Endothelial cell of umbilical vein (primary cell): ENCODE measurements around the gene ZFPM1. TPM values are rescaled to one million over a fixed set of nuclear protein-coding genes. Genes with fewer than 3 reads are reported as not detected.

Experiments
- BruUV-seq: library from RNA; stranded (reverse); fragments of 400-500 nt; replicated peaks from 2 replicates; lab custom pipeline; 2021; lab: Mats Ljungman, UMichigan
- CTCF ChIA-PET: fragments of 300-600, 350-600 bp; sonication (Branson Sonifier 250); formaldehyde crosslinking; loops from one replicate; lab custom pipeline; 2021; ENCODE audit warnings: antibody characterized with exemption, inconsistent platforms; lab: Charles Lee
- POLR2A ChIA-PET: fragments of 300-600, 350-600 bp; sonication (Branson Sonifier 250); formaldehyde crosslinking; loops from one replicate; lab custom pipeline; 2021; ENCODE audit warnings: antibody characterized with exemption, inconsistent platforms; lab: Charles Lee
- DNase-seq: peaks from one replicate; pipeline ENCODE4 v3.0.0-alpha.2; 2011; ENCODE audit warnings: low read depth, low spot score
- FAIRE-seq: peaks from 2 replicates; lab custom pipeline; 2011; peaks lifted over from hg19 to GRCh38; lab: Jason Lieb, UNC
- H2AFZ ChIP-seq: 2 replicates; pipeline ENCODE4 v1.6.0; 2012; ENCODE audit warnings: low read depth, low read length, control low read depth, inconsistent platforms
- H3K27ac ChIP-seq: 2 replicates; pipeline ENCODE4 v1.5.1; 2011; ENCODE audit warnings: low read depth, mild to moderate bottlenecking, control low read depth, low read length, moderate library complexity; ENCODE audit not compliant: insufficient read depth
- H3K27me3 ChIP-seq, 2 experiments: 2 replicates each; pipeline versions ENCODE4 v1.6.0 to v1.6.1; 2011; ENCODE audit warnings: low read length in 2 of 2, mixed read lengths in 1 of 2; ENCODE audit not compliant: control insufficient read depth in 2 of 2, insufficient read depth in 2 of 2
- H3K36me3 ChIP-seq, 2 experiments: 2 replicates in 1 of 2; 3 replicates in 1 of 2; pipeline ENCODE4 v1.5.1; 2011; ENCODE audit warnings: low read length in 2 of 2, mild to moderate bottlenecking in 1 of 2, moderate library complexity in 1 of 2; ENCODE audit not compliant: control insufficient read depth in 2 of 2, insufficient read depth in 2 of 2; ENCODE audit errors: extremely low read depth in 1 of 2
- H3K4me1 ChIP-seq: 3 replicates; pipeline ENCODE4 v1.5.1; 2011; ENCODE audit warnings: mild to moderate bottlenecking, low read length; ENCODE audit not compliant: control insufficient read depth, insufficient read depth; ENCODE audit errors: extremely low read depth
- H3K4me2 ChIP-seq: 2 replicates; pipeline ENCODE4 v1.6.1; 2011; ENCODE audit warnings: low read length, control low read depth, mixed read lengths; ENCODE audit not compliant: insufficient read depth
- H3K4me3 ChIP-seq, 3 experiments: fragments of 200-600 bp in 1 of 3; sonication (generic), shearing (Covaris generic) in 1 of 3; replicated peaks in 1 of 3; 2 replicates each; pipeline ENCODE4 v1.5.1; 2011 to 2016; ENCODE audit warnings: control low read depth in 3 of 3, low read length in 3 of 3, mild to moderate bottlenecking in 2 of 3, inconsistent platforms in 1 of 3, low read depth in 1 of 3, moderate library complexity in 1 of 3; ENCODE audit not compliant: insufficient read depth in 1 of 3
- H3K79me2 ChIP-seq: 2 replicates; pipeline ENCODE4 v1.6.0; 2012; ENCODE audit warnings: low read length, inconsistent platforms; ENCODE audit not compliant: control insufficient read depth, insufficient read depth
- H3K9ac ChIP-seq: replicated peaks from 2 replicates; pipeline ENCODE3; 2011; ENCODE audit warnings: low read length, control low read depth; ENCODE audit not compliant: insufficient read depth; ENCODE audit errors: extremely low read depth
- H3K9me1 ChIP-seq: replicated peaks from 3 replicates; pipeline ENCODE4 v1.6.0; 2011; ENCODE audit warnings: mild to moderate bottlenecking, low read length; ENCODE audit not compliant: control insufficient read depth, insufficient read depth; ENCODE audit errors: extremely low read depth
- H3K9me3 ChIP-seq: replicated peaks from 2 replicates; pipeline ENCODE4 v1.5.1; 2012; ENCODE audit warnings: low read length, inconsistent platforms; ENCODE audit not compliant: control insufficient read depth, insufficient read depth
- H4K20me1 ChIP-seq: replicated peaks from 2 replicates; pipeline ENCODE3; 2011; ENCODE audit warnings: mild to moderate bottlenecking, low read length; ENCODE audit not compliant: control insufficient read depth, insufficient read depth; ENCODE audit errors: extremely low read depth
- EZH2 ChIP-seq: IDR thresholded peaks from 2 replicates; pipeline ENCODE4 v1.6.1; 2012; ENCODE audit warnings: borderline replicate concordance, low read depth, mild to moderate bottlenecking, moderate library complexity, low read length, inconsistent platforms; ENCODE audit not compliant: severe bottlenecking
- FOS ChIP-seq: IDR thresholded peaks from 2 replicates; pipeline ENCODE4 v1.6.1; 2011; ENCODE audit warnings: mild to moderate bottlenecking, low read length, moderate library complexity, borderline replicate concordance; ENCODE audit not compliant: insufficient read depth
- GATA2 ChIP-seq: IDR thresholded peaks from 2 replicates; pipeline ENCODE4 v1.7.0; 2011; ENCODE audit warnings: low read depth, mild to moderate bottlenecking, moderate library complexity, mixed read lengths, low read length; ENCODE audit not compliant: insufficient read length, insufficient read depth
- JUN ChIP-seq: IDR thresholded peaks from 2 replicates; pipeline ENCODE4 v1.6.1; 2011; ENCODE audit warnings: borderline replicate concordance, low read depth; ENCODE audit not compliant: insufficient read length, insufficient read depth
- MYC ChIP-seq: IDR thresholded peaks from one replicate; pipeline ENCODE4 v1.6.1; 2011; ENCODE audit warnings: mild to moderate bottlenecking, low read depth, low read length
- POLR2A ChIP-seq: IDR thresholded peaks from 2 replicates; pipeline ENCODE4 v1.6.1; 2012; ENCODE audit warnings: low read depth, mild to moderate bottlenecking, control low read depth, low read length
- POLR2AphosphoS5 ChIP-seq: IDR thresholded peaks from 2 replicates; pipeline ENCODE4 v1.6.1; 2012; ENCODE audit warnings: low read depth, mild to moderate bottlenecking, control low read depth, low read length, moderate library complexity; ENCODE audit not compliant: insufficient read depth
- dilution Hi-C: fragments of 300-500 bp; cut with MboI; formaldehyde crosslinking; loops from one replicate; pipeline ENCODE4 v1.15.0; 2019; ENCODE audit warnings: low sequenced_read_pairs; ENCODE audit not compliant: extremely low pct_ligation_motif_present
- intact Hi-C: fragments of 100-400 bp; cut with micrococcal nuclease; formaldehyde crosslinking; loops from one replicate; pipeline ENCODE4 v1.10.0; 2022
- polyA plus RNA-seq, 4 experiments: library from polyadenylated mRNA; depleted of rRNA in 3 of 4; stranded (reverse) in 3 of 4; unstranded in 1 of 4; fragments of >200 nt; gene quantifications; 2 replicates each; pipeline versions ENCODE4 v1.2.1 to v1.2.3, GENCODE V29; 2011 to 2012; ENCODE audit warnings: missing spikeins in 1 of 4
- total RNA-seq: library from RNA; stranded (reverse); gene quantifications from 2 replicates; pipeline ENCODE4 v1.2.3, GENCODE V29; 2021
- TF ChIP-seq, protein P1 (sequence below): IDR thresholded peaks from 2 replicates; pipeline ENCODE4 v1.6.1; 2011; ENCODE audit not compliant: insufficient read depth, insufficient read length
- TF ChIP-seq, protein P2 (sequence below), 2 donors: IDR thresholded peaks; 1 replicate in 1 of 2; 2 replicates in 1 of 2; pipeline ENCODE4 v1.5.1; 2011; ENCODE audit warnings: low read length in 2 of 2, mild to moderate bottlenecking in 2 of 2, moderate library complexity in 2 of 2, control low read depth in 1 of 2, inconsistent platforms in 1 of 2, low read depth in 1 of 2; ENCODE audit not compliant: insufficient read depth in 1 of 2; ENCODE audit errors: extremely low read depth in 1 of 2

Gene ZFPM1
- total and polyA plus RNA-seq, 2 donors (not counting 3 experiments of a cell fraction or from before 2014, with no cell fraction given) = 0.37 to 7.5 TPM

DNA sequence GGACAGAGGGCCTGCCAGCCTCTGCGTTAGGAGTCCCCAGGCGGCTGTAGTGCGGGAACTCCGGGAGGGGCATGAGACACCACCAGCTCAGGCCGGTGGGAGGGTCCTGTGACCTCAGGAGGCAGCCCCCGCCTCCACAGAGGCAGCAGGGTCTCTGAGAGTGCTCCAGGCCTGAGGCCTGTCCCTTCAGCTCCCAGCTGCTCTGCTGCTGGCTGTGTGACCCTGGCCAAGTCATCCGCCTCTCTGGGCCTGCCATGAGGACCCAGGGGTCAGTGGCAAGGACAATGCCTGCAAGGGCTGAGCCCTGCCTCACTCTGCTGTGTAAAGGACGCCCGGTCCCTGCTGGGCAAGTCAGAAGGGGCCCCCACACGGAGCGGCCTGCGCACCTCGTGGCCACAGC lies 27.1 kb upstream of the ZFPM1 start:
- ChIA-PET CTCF (no interaction called here), POLR2A (no interaction called here)
- no peak overlapping the region for H3K4me3 ChIP-seq
- no peak overlapping the region for H2AFZ ChIP-seq
- no peak overlapping the region for H3K4me2 ChIP-seq
- H3K9me1 ChIP-seq = no peaks in the 10 kb centered on the region
- no peak overlapping the region for H3K9ac ChIP-seq
- peaks cover 7% of the 10 kb centered on the region for H3K79me2 ChIP-seq
- no TSS peak for BruUV-seq
- TF ChIP-seq, protein P1, sequence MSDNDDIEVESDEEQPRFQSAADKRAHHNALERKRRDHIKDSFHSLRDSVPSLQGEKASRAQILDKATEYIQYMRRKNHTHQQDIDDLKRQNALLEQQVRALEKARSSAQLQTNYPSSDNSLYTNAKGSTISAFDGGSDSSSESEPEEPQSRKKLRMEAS = no peak
- no peak for TF ChIP-seq JUN
- TF ChIP-seq POLR2AphosphoS5 = no peak
- TF ChIP-seq, protein P2, sequence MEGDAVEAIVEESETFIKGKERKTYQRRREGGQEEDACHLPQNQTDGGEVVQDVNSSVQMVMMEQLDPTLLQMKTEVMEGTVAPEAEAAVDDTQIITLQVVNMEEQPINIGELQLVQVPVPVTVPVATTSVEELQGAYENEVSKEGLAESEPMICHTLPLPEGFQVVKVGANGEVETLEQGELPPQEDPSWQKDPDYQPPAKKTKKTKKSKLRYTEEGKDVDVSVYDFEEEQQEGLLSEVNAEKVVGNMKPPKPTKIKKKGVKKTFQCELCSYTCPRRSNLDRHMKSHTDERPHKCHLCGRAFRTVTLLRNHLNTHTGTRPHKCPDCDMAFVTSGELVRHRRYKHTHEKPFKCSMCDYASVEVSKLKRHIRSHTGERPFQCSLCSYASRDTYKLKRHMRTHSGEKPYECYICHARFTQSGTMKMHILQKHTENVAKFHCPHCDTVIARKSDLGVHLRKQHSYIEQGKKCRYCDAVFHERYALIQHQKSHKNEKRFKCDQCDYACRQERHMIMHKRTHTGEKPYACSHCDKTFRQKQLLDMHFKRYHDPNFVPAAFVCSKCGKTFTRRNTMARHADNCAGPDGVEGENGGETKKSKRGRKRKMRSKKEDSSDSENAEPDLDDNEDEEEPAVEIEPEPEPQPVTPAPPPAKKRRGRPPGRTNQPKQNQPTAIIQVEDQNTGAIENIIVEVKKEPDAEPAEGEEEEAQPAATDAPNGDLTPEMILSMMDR (IDR thresholded peaks at IDR 0.05; ENCODE audit: extremely low read depth in 1 of 2, insufficient read depth in 1 of 2, low read depth in 1 of 2, low read length in 2 of 2) = no peak
- no peak for TF ChIP-seq POLR2A
- no peak for TF ChIP-seq FOS
- no peak for TF ChIP-seq MYC
- no peak for TF ChIP-seq EZH2
- no peak for TF ChIP-seq GATA2
- intact Hi-C loops = no loop called here
- no peaks in the 10 kb centered on the region for H3K36me3 ChIP-seq
- DNase-seq = no peak
- no peak for FAIRE-seq
- no peaks in the 10 kb centered on the region for H4K20me1 ChIP-seq
- no peaks in the 10 kb centered on the region for H3K9me3 ChIP-seq
- no peaks in the 10 kb centered on the region for H3K27me3 ChIP-seq
- no peak overlapping the region for H3K27ac ChIP-seq
- H3K4me1 ChIP-seq = peaks cover 10% of the 10 kb centered on the region
- dilution Hi-C loops = no loop called here
